Activated CD4-positive, alpha-beta T cell treated with anti-CD3 and anti-CD28 coated beads for 36 hours (primary cell): ENCODE measurements around the gene FBH1. TPM values are rescaled to one million over a fixed set of nuclear protein-coding genes. Genes with fewer than 3 reads are reported as not detected.
A peak's percentile ranks its signal among the peaks of the same experiment; 100 is the strongest.
"Not testable (repeated sequence)": the region's sequence is repeated elsewhere in the genome, so short reads cannot be mapped to it uniquely, and the experiment has no call there.

Experiments
- ATAC-seq: fragments of 200-7000 bp; cut with Tn5 transposase; one replicate; pipeline ENCODE4 v1.10.0; 2021; ENCODE audit warnings: mild to moderate bottlenecking, moderate library complexity
- CTCF ChIA-PET: fragments of 350-600 bp; sonication (Branson Sonifier 250); formaldehyde crosslinking; loops from one replicate; lab custom pipeline; 2021; ENCODE audit warnings: antibody characterized with exemption; lab: Charles Lee
- POLR2A ChIA-PET: fragments of 350-600 bp; sonication (Branson Sonifier 250); formaldehyde crosslinking; loops from one replicate; lab custom pipeline; 2021; ENCODE audit warnings: antibody characterized with exemption, inconsistent platforms; lab: Charles Lee
- DNase-seq: peaks from one replicate; pipeline ENCODE4 v3.0.0-alpha.2; 2020
- H3K27ac Mint-ChIP-seq: one replicate; pipeline ENCODE4 v1.8.0; 2021; ENCODE audit warnings: mixed read lengths
- H3K27me3 Mint-ChIP-seq: one replicate; pipeline ENCODE4 v1.8.0; 2021; ENCODE audit warnings: mixed read lengths
- H3K36me3 Mint-ChIP-seq: one replicate; pipeline ENCODE4 v1.8.0; 2021; ENCODE audit warnings: low read depth, mixed read lengths
- H3K4me1 Mint-ChIP-seq: one replicate; pipeline ENCODE4 v1.8.0; 2021; ENCODE audit warnings: mixed read lengths
- H3K4me3 Mint-ChIP-seq: one replicate; pipeline ENCODE4 v1.8.0; 2021; ENCODE audit warnings: mild to moderate bottlenecking, moderate library complexity, mixed read lengths
- H3K9me3 Mint-ChIP-seq: one replicate; pipeline ENCODE4 v1.8.0; 2021; ENCODE audit warnings: low read depth, mixed read lengths
- intact Hi-C, 2 experiments: fragments of 100-400 bp; cut with DNase I in 1 of 2; cut with micrococcal nuclease in 1 of 2; formaldehyde crosslinking; loops; one replicate each; pipeline versions ENCODE4 v1.14.2 to v1.15.1; 2022 to 2024; cut with DNase I, micrococcal nuclease
- total RNA-seq, 2 experiments: library from RNA; stranded (reverse); gene quantifications; one replicate each; pipeline ENCODE4 v1.2.3, GENCODE V29; 2021

FBH1 gene
- total RNA-seq, 2 experiments from 2014 or later: 53.3 to 56.2 TPM

GRCh38 chr10:5876181-5876768 is 13.8 kb upstream of the FBH1 start:
- Mint-ChIP-seq H3K4me1 (peaks cover 4% of the 10 kb centered on the region), H3K36me3 (peaks cover 23% of the 10 kb centered on the region), H3K4me3 (no peak overlapping the region), H3K27me3 (no peaks in the 10 kb centered on the region), H3K9me3 (no peaks in the 10 kb centered on the region), H3K27ac (no peak overlapping the region)
- no peak for ATAC-seq
- DNase-seq: no peak
- intact Hi-C loops: no loop called here
- ChIA-PET CTCF (interaction anchor here (1.1 to 1.5 kb wide), 3 partner anchors 12 to 159 kb away, joined by 3 to 4 read pairs (median 3); no protein-coding TSS in a partner anchor), POLR2A (no interaction called here)

DNA sequence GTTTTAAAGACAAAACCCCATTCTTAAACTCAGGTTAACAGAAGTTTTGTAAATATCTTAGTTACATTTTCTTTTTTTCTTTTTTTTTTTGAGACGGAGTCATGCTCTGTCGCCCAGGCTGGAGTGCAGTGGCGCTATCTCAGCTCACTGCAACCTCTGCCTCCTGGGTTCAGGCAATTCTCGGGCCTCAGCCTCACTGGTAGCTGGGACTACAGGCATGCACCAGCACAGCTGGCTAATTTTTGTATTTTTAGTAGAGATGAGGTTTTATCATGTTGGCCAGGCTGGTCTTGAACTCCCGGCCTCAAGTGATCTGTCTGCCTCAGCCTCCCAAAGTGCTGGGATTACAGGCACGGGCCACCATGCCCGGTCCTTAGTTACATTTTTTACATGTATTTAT is 13.0 kb upstream of the FBH1 start:
- DNase-seq, H3K27me3 Mint-ChIP-seq, POLR2A ChIA-PET, H3K4me3 Mint-ChIP-seq, intact Hi-C loops, H3K27ac Mint-ChIP-seq, H3K9me3 Mint-ChIP-seq, H3K4me1 Mint-ChIP-seq, ATAC-seq: not testable (repeated sequence)
- CTCF ChIA-PET: interaction anchor here (1.1 to 1.5 kb wide), 4 partner anchors 11 to 247 kb away, joined by 3 to 4 read pairs (median 4); no protein-coding TSS in a partner anchor
- peaks cover 25% of the 10 kb centered on the region for H3K36me3 Mint-ChIP-seq

GRCh38 chr10:5882961-5883360 is 7.1 kb upstream of the FBH1 start:
- DNase-seq (no peak), ATAC-seq (no peak)
- Mint-ChIP-seq H3K36me3 (peaks cover 40% of the 10 kb centered on the region), H3K4me1 (peaks cover 8% of the 10 kb centered on the region), H3K4me3 (no peak overlapping the region), H3K27me3 (no peaks in the 10 kb centered on the region), H3K27ac (no peak overlapping the region), H3K9me3 (no peaks in the 10 kb centered on the region)
- intact Hi-C loops: no loop called here
- CTCF ChIA-PET: interaction anchor here (0.6 to 2.1 kb wide), 2 partner anchors 9 to 13 kb away, joined by 3 to 5 read pairs; no protein-coding TSS in a partner anchor
- POLR2A ChIA-PET: no interaction called here

GRCh38 chr10:5885619-5886018 is 4.4 kb upstream of the FBH1 start:
- ChIA-PET CTCF (interaction anchor here (0.6 to 2.0 kb wide), 3 partner anchors 12 to 360 kb away, joined by 3 to 11 read pairs (median 3); no protein-coding TSS in a partner anchor), POLR2A (no interaction called here)
- H3K27ac Mint-ChIP-seq: no peak overlapping the region

GRCh38 chr10:5887029-5887428 is 3.0 kb upstream of the FBH1 start:
- Mint-ChIP-seq H3K4me3 (no peak overlapping the region), H3K4me1 (peaks cover 31% of the 10 kb centered on the region), H3K27ac (no peak overlapping the region), H3K27me3 (no peaks in the 10 kb centered on the region), H3K36me3 (peaks cover 36% of the 10 kb centered on the region), H3K9me3 (no peaks in the 10 kb centered on the region)
- CTCF ChIA-PET: interaction anchor here (0.6 to 2.1 kb wide), 3 partner anchors 10 to 85 kb away, joined by 3 to 5 read pairs (median 4); no protein-coding TSS in a partner anchor
- no peak for ATAC-seq
- intact Hi-C loops: loop anchor here (5.0 kb wide), 2 partner anchors 200 to 260 kb away; no protein-coding TSS in a partner anchor
- no peak for DNase-seq
- POLR2A ChIA-PET: no interaction called here

More at GRCh38 chr10:5885619-5886018, 4.4 kb upstream of the FBH1 start:
- H3K9me3 Mint-ChIP-seq: no peaks in the 10 kb centered on the region
- H3K27me3 Mint-ChIP-seq: no peaks in the 10 kb centered on the region
- H3K4me3 Mint-ChIP-seq: no peak overlapping the region
- peaks cover 35% of the 10 kb centered on the region for H3K36me3 Mint-ChIP-seq
- H3K4me1 Mint-ChIP-seq: peaks cover 17% of the 10 kb centered on the region
- no peak for DNase-seq
- no peak for ATAC-seq
- intact Hi-C loops: loop anchor here (5.0 kb wide), 2 partner anchors 198 to 258 kb away; no protein-coding TSS in a partner anchor

- peak overlapping the region; percentile 90 for H3K4me3 Mint-ChIP-seq
- CTCF ChIA-PET: interaction anchor here (1.6 to 2.1 kb wide), 3 partner anchors 9 to 19 kb away, joined by 4 to 5 read pairs (median 5); no protein-coding TSS in a partner anchor
Measured at GRCh38 chr10:5887641-5888040, 2.4 kb upstream of the FBH1 start.

GRCh38 chr10:5888351-5888750 is 1.7 kb upstream of the FBH1 start:
- intact Hi-C loops: loop anchor here (2.0 to 5.0 kb wide), 3 partner anchors 76 to 261 kb away; partner anchors contain the start of gene GDI2 (in 1 of the 2)
- DNase-seq: no peak
- peak overlapping the region; percentile 8 for H3K27ac Mint-ChIP-seq
- peaks cover 28% of the 10 kb centered on the region for H3K36me3 Mint-ChIP-seq
- no peaks in the 10 kb centered on the region for H3K27me3 Mint-ChIP-seq
- POLR2A ChIA-PET: interaction anchor here (0.5 to 0.7 kb wide), 3 partner anchors 10 to 162 kb away, joined by 3 to 9 read pairs (median 4); no protein-coding TSS in a partner anchor
- ATAC-seq: no peak
- H3K9me3 Mint-ChIP-seq: no peaks in the 10 kb centered on the region
- CTCF ChIA-PET: interaction anchor here (1.6 to 2.1 kb wide), 3 partner anchors 9 to 20 kb away, joined by 4 to 5 read pairs (median 5); no protein-coding TSS in a partner anchor
- peaks cover 41% of the 10 kb centered on the region for H3K4me1 Mint-ChIP-seq
- peak overlapping the region; percentile 90 for H3K4me3 Mint-ChIP-seq

More at GRCh38 chr10:5887641-5888040, 2.4 kb upstream of the FBH1 start:
- POLR2A ChIA-PET: interaction anchor here (0.5 to 0.6 kb wide), 2 partner anchors 36 to 44 kb away, joined by 3 to 6 read pairs; no protein-coding TSS in a partner anchor
- intact Hi-C loops: loop anchor here (2.0 to 5.0 kb wide), 3 partner anchors 75 to 260 kb away; partner anchors contain the start of gene GDI2 (in 1 of the 2)
- Mint-ChIP-seq H3K27me3 (no peaks in the 10 kb centered on the region), H3K9me3 (no peaks in the 10 kb centered on the region), H3K4me1 (peaks cover 37% of the 10 kb centered on the region), H3K36me3 (peaks cover 33% of the 10 kb centered on the region), H3K27ac (no peak overlapping the region)
- no peak for DNase-seq
- ATAC-seq: no peak

GRCh38 chr10:5888843-5889623 is 1.0 kb upstream of the FBH1 start:
- Mint-ChIP-seq H3K4me1 (peaks cover 47% of the 10 kb centered on the region), H3K27ac (peak overlapping the region; percentile 8), H3K9me3 (no peaks in the 10 kb centered on the region), H3K4me3 (peak overlapping the region; percentile 90), H3K27me3 (no peaks in the 10 kb centered on the region), H3K36me3 (peaks cover 33% of the 10 kb centered on the region)
- ATAC-seq (peak; percentile 30), DNase-seq (peak; percentile 63)
- CTCF ChIA-PET: interaction anchor here (0.7 to 1.7 kb wide), 6 partner anchors 10 to 259 kb away, joined by 3 to 5 read pairs (median 4); no protein-coding TSS in a partner anchor
- intact Hi-C loops: loop anchor here (2.0 to 5.0 kb wide), 3 partner anchors 76 to 262 kb away; partner anchors contain the start of gene GDI2 (in 1 of the 2)
- POLR2A ChIA-PET: interaction anchor here (0.7 to 1.9 kb wide), 6 partner anchors 10 to 197 kb away, joined by 3 to 13 read pairs (median 6); partner anchors contain the start of gene GDI2

DNA sequence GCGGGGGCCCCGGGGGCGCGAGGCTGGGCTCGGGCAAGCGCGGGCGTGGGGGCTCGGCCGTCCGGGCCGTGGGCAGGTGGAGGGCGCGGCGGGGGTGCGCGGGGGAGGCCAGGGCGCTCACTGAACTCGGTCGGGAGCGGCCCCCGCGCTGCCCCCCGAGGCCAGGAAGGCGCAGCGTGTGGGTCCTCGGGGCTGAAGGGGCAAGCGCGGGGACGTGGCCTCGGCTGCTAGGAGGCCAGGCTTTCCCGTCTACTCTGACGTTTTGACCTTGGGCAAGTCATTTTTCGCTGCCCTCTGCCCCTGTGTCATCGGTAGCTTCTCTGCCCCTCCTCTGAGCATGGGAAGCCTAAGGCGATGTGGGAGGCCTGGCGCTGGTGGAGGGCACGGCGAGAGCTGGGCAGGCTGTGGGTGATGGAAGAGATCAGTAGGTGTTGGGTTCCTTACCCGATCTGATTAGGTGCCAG is 441 bp downstream of the FBH1 start:
- H3K9me3 Mint-ChIP-seq: no peaks in the 10 kb centered on the region
- DNase-seq (peak; percentile 64), ATAC-seq (peak; percentile 8)
- intact Hi-C loops: loop anchor here (1.0 to 5.0 kb wide), 6 partner anchors 77 to 512 kb away; partner anchors contain the start of genes GDI2 (in 1 of the 2), PFKFB3 (in 1 of the 2), RBM17 (in 1 of the 2) and TASOR2 (in 1 of the 2)
- H3K27ac Mint-ChIP-seq: peak overlapping the region; percentile 84
- H3K4me3 Mint-ChIP-seq: peak overlapping the region; percentile 90
- H3K4me1 Mint-ChIP-seq: peaks cover 60% of the 10 kb centered on the region
- peaks cover 39% of the 10 kb centered on the region for H3K36me3 Mint-ChIP-seq
- POLR2A ChIA-PET: interaction anchor here (0.6 to 1.9 kb wide), 13 partner anchors 70 to 550 kb away, joined by 3 to 13 read pairs (median 3); partner anchors contain the start of genes GDI2, PFKFB3 and TASOR2
- H3K27me3 Mint-ChIP-seq: no peaks in the 10 kb centered on the region
- CTCF ChIA-PET: interaction anchor here (0.6 to 1.4 kb wide), 8 partner anchors 10 to 511 kb away, joined by 3 to 4 read pairs (median 3); no protein-coding TSS in a partner anchor

- ATAC-seq (no peak), DNase-seq (no peak)
- Mint-ChIP-seq H3K4me3 (peak overlapping the region; percentile 90), H3K9me3 (no peaks in the 10 kb centered on the region), H3K36me3 (peaks cover 37% of the 10 kb centered on the region), H3K27me3 (no peaks in the 10 kb centered on the region), H3K4me1 (peaks cover 65% of the 10 kb centered on the region), H3K27ac (peak overlapping the region; percentile 84)
- ChIA-PET POLR2A (interaction anchor here (1.4 to 1.6 kb wide), 2 partner anchors 71 to 86 kb away, joined by 3 to 6 read pairs; no protein-coding TSS in a partner anchor), CTCF (interaction anchor here (0.7 to 1.4 kb wide), 4 partner anchors 46 to 511 kb away, joined by 3 to 4 read pairs (median 3); no protein-coding TSS in a partner anchor)
- intact Hi-C loops: loop anchor here (2.0 to 5.0 kb wide), 2 partner anchors 312 to 511 kb away; partner anchors contain the start of gene PFKFB3 (in 1 of the 2)
Measured at GRCh38 chr10:5891009-5891408, 966 bp downstream of the FBH1 start.
